RKO (cell line): Measurements from ENCODE around the gene SMR3B.

Experiments used
- DNase-seq: peaks from one replicate; pipeline ENCODE4 v3.0.0-alpha.2; 2016; ENCODE audit warnings: low spot score

The SMR3B gene

GRCh38 chr4:70382691-70383181, at the start of gene SMR3B:
SMR3B (plus strand) TSS chr4:70383131; CDS start chr4:70384511, 1,380 bp downstream.
- DNase-seq: no peak

- DNase-seq: no peak
Measured at GRCh38 chr4:70334681-70335080, 48.2 kb upstream of the SMR3B start, which contains the start of gene CABS1. CABS1 (plus strand) TSS chr4:70334981; CDS start chr4:70335040, 59 bp downstream.

DNA sequence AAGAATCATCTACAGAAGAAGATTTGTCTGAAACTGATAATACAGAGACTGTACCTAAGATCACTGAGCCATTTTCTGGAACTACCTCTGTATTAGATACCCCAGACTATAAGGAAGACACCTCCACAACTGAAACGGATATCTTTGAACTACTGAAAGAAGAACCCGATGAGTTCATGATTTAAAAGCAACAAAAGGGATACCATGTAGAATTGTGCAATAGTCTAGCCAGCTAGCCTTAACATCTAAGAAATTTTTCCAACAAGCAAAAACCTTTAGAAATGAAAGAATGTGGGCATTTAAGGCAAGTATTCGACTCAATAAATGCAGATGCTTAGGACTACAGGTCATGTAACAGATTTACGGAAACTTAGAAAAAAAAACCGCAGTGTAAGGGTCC, 46.9 kb upstream of the SMR3B start:
- DNase-seq: no peak

DNA sequence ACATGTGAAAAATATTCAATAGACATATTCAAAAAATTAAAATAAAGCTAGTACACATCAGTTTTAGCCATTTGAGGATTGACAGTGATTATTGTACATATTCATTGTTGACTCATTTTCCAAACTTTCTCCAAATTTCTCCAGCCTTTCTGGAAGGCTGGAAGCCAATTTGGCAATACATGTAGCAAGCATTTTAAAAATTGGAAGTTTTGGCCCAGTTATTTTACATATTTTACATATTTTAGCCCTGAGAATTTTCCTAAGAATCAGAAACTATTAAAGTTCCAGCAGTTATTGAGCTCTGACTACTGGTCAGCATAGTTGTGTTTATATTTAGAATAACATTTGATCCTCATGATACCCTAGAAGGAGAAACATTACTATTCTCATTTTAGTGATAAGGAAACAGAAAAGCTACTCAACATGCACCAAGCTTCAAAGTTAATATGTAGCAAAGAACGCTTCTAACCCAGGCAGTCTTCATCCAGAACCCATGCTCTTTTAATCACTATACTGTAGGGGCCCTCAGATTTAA, 45.0 kb upstream of the SMR3B start:
- no peak for DNase-seq

DNA sequence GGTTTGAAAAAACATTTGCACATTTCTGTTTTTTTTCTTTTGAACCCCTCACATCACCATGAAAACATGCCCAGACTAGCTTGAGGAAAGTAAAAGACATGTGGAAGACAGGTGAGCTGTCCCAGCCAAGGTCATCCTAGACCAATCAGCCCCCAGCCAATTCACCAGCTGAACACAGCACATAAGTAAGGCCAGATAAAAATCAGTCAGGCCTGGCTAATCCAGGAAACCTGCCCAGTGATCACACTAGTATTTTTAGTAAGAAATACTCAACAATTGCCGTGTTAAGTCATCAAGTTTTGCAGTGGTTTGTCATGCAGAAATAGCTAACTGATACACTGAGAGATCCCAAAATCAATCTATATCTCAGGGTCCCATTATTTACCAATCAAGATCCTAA, 26.7 kb upstream of the SMR3B start:
- no peak for DNase-seq

DNA sequence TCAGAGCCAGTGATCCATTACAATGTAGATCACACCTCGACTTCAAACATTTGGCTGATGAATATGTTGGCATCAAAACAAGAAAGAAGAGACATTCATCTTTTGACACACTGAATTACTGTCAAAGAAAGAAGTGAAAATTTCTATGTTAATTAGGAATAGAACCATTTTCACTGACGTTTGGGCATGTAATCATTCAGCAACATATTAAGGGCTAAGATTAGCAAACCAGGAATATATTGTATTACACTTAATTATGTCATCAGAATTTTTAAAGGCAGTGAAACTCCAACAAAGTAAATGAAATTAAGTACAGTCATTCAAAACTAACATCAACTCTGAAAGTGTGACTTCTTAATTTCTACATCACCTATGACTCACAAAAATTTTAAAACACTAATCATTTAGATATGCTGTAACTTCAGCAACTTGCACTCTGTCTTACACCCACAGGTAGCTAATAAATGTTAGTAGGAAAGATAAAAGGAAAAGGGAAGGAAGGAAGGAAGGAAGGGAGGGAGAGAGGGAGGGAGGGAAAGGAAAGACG, 23.7 kb upstream of the SMR3B start:
- peak; percentile 8 for DNase-seq

DNA sequence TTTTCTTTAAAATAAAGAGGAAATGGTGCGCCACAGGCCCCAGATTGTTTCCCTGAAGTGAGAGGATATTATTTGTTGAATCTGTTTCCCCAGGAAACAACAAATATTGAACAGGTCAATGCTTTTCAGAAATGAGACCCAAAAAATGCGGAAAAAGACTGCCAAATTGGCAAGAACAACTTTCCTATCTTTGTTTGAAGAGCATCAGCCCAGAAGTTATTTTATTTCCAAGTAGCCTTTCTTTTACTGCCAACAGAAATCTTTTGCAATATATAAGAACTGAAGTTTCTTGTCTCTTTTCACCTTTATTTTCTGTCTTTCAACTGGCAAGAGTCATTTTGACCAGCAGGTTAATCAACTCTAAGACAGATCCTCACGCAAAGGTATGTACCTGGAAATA, 22.5 kb upstream of the SMR3B start, which contains the start of gene SMR3A:
TSS of gene SMR3A (plus strand) at position 301 of the 400 bp plus-strand sequence. CDS start 1,356 bp downstream, outside the sequence.
- no peak for DNase-seq

- DNase-seq: no peak
Measured at GRCh38 chr4:70364002-70364401, 18.9 kb upstream of the SMR3B start.

DNA sequence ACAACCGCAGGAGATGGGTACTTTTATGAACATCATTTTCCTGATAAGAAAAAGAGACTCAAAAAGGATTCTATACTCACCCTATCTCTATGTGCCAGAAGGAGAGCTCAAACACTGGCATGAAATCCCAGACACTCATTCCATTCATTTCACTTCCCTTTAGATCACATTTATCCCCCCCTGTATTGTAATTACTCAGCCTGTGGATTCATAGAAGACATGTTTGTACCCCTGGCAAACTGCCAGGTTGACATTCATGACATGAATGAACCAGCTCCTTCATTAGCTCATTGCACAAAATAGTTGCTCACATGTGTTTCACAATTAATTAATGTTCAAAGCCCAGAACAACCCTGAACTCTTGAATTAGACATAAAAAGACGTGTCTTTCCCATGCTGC, 17.5 kb upstream of the SMR3B start:
- DNase-seq: no peak

DNA sequence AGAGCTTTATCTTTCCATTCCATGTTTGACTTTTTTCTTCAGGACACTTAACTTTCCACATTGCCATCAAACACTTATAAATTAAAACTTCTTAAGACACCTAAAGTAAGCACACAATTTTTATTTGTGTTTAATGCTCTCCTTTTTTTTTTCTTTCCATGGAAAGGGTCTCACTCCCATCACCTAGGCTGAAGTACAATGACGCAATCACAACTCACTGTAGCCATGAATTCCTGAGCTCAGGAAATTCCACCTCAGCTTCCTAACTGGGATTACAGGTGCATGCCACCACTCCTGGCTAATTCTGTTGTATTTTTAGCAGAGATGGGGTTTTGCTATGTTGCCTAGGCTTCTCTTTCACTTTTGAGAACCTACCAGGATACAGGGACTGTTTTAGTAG, 15.1 kb upstream of the SMR3B start:
- DNase-seq: no peak

- no peak for DNase-seq
Measured at GRCh38 chr4:70371987-70372386, 10.9 kb upstream of the SMR3B start.

DNA sequence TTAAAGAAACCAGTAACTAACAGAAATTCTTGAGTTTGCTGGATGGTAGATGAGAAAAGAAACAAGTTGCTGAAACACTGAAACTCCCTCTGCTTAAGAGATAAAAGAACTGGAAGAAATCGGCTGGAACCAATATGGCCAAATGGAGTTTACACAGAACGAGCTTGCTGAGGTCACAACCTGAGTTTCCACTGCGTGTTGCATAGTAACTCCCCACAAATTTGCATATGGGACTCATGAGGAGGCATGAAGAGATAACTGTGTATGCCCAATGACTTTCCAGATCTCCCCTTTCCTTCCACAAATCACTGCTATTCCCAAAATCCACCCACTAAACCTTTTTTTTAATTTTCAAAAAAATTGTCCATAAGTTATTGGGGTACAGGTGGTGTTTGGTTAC, 10.2 kb upstream of the SMR3B start:
- DNase-seq: no peak

DNA sequence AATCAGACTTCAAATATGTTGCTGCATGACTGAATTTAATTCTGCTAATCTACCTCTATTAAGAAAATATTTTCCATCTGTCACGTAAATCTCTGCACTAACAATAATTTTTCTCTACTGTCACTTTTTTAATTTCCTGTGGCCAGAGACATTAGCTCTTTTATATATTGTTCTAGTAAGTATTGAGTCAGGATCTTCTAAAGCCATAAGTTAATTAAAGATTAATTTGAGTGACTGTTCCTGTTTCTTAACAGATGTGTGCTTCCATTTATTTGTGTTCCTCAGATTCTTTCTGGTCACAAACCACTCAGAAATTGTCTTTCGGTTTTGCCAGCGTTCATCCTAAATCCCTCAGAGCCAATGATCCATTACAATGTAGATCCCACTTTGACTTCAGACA, 2.4 kb upstream of the SMR3B start:
- DNase-seq: no peak

- no peak for DNase-seq
Measured at GRCh38 chr4:70392057-70392776, 9.3 kb downstream of the SMR3B start.

DNA sequence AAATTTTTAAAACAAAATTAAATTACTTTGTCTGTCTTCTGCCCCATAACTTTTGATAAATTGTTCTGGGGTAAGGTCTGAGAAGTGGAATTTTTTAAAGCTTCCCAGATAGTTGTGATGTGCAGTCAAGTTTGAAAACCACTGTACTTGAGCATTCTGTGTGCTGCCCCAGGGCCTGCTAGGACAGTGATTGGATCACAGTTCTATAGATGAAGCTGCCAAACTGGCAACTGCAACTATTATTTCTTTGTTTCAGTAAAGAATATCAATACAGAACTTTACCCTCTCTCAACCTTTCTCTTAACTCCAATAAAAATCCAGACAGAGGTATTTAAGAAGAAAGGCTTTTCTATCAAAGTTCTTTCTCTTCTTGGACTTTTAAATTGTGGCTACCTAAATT, 14.6 kb downstream of the SMR3B start, which contains the start of gene OPRPN:
TSS of gene OPRPN (plus strand) at position 361 of the 400 bp plus-strand sequence. CDS start 1,346 bp downstream, outside the sequence.
- no peak for DNase-seq

GRCh38 chr4:70399319-70399718, 16.4 kb downstream of the SMR3B start:
- peak; percentile 40 for DNase-seq

DNA sequence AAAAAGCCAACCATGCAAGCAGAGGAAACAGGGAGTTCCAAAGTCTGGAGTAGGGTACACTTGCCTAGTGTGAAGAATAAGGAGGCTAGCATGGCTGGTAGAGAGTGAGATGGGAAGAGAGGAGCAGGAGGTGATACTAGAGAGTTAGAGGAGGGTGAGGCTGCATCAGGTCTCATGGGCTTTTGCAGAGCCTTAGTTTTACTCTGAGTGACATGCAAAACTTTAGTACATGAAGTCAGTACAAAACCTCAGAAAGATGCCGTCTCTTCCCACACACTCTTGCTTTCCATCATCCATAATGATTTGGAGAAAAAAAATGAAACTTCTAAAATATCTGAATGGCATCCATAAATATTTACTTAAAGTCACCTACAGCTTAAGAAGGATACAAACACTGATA, 19.8 kb downstream of the SMR3B start:
- no peak for DNase-seq

- no peak for DNase-seq
Measured at GRCh38 chr4:70405765-70406164, 22.8 kb downstream of the SMR3B start.

GRCh38 chr4:70425306-70425705, 42.4 kb downstream of the SMR3B start:
- no peak for DNase-seq

GRCh38 chr4:70426789-70427188, 43.9 kb downstream of the SMR3B start:
- no peak for DNase-seq

DNA sequence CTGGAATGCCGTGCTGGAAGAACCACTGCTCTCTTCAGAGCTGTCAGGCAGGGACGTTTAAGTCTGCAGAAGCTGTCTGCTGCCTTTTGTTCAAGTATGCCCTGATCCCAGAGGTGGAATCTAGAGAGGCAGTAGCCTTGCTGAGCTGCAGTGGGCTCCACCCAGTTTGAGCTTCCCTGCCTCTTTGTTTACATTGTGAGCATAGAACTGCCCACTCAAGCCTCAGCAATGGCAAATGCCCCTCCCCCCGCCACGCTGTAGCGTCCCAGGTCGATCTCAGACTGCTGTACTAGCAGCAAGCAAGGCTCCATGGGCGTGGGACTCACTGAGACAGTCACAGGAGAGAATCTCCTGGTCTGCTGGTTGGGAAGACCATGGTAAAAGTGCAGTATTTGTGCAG, 54.3 kb downstream of the SMR3B start:
- DNase-seq: no peak
